ENCODE data around the gene AP3B1. TPM values are rescaled to one million over a fixed set of nuclear protein-coding genes. Genes with fewer than 3 reads are reported as not detected.

Gene AP3B1
- total RNA-seq, 1 donor from 2014 or later = 62.1 TPM

DNA sequence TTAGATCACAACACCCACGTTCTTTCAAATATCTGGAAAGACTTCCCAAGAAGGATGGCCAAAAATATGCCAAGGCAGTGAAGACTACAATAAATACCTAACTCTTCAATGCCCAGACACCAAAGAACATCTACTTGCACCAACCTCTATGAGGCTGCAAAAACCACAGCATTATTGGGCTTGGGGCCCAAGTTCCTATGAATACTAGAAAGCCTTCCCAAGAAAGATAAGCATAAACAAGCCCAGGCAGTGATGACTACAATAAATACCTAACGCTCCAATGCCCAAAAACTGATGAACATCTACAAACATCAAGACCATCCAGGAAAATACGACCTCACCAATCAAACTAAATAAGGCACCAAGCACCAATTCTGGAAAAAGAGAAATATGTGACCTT is 41.3 kb downstream of the AP3B1 start:
- H3K36me3 ChIP-seq (ENCODE audit: control insufficient read depth in 3 of 3, insufficient read depth in 3 of 3, low read length in 3 of 3) = no peaks in the 10 kb centered on the region
- no peak overlapping the region for H3K4me3 ChIP-seq (ENCODE audit: low read length in 3 of 3)
- H3K9me3 ChIP-seq (ENCODE audit: control insufficient read depth in 3 of 3, low read length in 3 of 3) = no peaks in the 10 kb centered on the region
- no peak overlapping the region for H3K27ac ChIP-seq (ENCODE audit: low read depth, low read length)
- no peaks in the 10 kb centered on the region for H3K27me3 ChIP-seq (ENCODE audit: control insufficient read depth in 3 of 3, insufficient read depth in 3 of 3, low read length in 3 of 3)
- H3K4me1 ChIP-seq (ENCODE audit: control insufficient read depth in 3 of 3, insufficient read depth in 3 of 3, low read length in 3 of 3) = no peaks in the 10 kb centered on the region
- H3K9ac ChIP-seq (ENCODE audit: low read depth in 1 of 3, low read length in 3 of 3) = no peak overlapping the region

GRCh38 chr5:78252715-78253114 is 41.8 kb downstream of the AP3B1 start:
- no peaks in the 10 kb centered on the region for H3K4me1 ChIP-seq (ENCODE audit: control insufficient read depth in 3 of 3, insufficient read depth in 3 of 3, low read length in 3 of 3)
- no peaks in the 10 kb centered on the region for H3K27me3 ChIP-seq (ENCODE audit: control insufficient read depth in 3 of 3, insufficient read depth in 3 of 3, low read length in 3 of 3)
- no peak overlapping the region for H3K4me3 ChIP-seq (ENCODE audit: low read length in 3 of 3)
- H3K9ac ChIP-seq (ENCODE audit: low read depth in 1 of 3, low read length in 3 of 3) = no peak overlapping the region
- no peaks in the 10 kb centered on the region for H3K9me3 ChIP-seq (ENCODE audit: control insufficient read depth in 3 of 3, low read length in 3 of 3)
- no peaks in the 10 kb centered on the region for H3K36me3 ChIP-seq (ENCODE audit: control insufficient read depth in 3 of 3, insufficient read depth in 3 of 3, low read length in 3 of 3)
- H3K27ac ChIP-seq (ENCODE audit: low read depth, low read length) = no peak overlapping the region

DNA sequence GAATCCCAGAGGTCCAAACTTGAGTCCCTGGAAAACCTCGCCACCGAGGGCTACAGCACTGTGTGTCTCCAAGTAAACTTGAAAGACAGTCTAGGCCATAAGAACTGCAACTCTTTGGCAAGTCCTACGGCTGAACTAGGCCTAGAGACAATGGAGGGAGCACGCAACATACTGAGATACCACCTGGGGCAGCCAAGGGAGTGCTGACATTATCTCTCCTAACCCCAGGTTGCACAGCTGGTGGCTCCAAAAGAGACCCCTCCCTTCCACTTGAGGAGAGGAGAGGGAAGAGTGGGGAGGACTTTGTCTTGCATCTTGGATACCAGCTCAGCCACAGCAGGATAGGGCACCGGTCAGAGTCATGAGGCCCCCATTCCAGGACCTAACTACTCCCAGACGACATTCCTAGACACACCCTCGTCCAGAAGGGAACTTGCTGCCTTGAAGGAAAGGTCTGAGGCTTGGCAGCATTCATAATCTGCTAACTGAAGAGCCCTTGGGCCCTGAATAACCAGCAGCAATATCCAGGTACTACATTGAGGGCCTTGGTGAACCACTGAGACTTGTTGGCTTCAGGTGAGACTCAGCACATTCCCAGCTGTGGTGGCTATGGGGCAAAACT is 42.7 kb downstream of the AP3B1 start:
- H3K36me3 ChIP-seq (ENCODE audit: control insufficient read depth in 3 of 3, insufficient read depth in 3 of 3, low read length in 3 of 3) = no peaks in the 10 kb centered on the region
- H3K9ac ChIP-seq (ENCODE audit: low read depth in 1 of 3, low read length in 3 of 3) = no peak overlapping the region
- H3K4me3 ChIP-seq (ENCODE audit: low read length in 3 of 3) = no peak overlapping the region
- H3K9me3 ChIP-seq (ENCODE audit: control insufficient read depth in 3 of 3, low read length in 3 of 3) = no peaks in the 10 kb centered on the region
- no peak overlapping the region for H3K27ac ChIP-seq (ENCODE audit: low read depth, low read length)
- no peaks in the 10 kb centered on the region for H3K4me1 ChIP-seq (ENCODE audit: control insufficient read depth in 3 of 3, insufficient read depth in 3 of 3, low read length in 3 of 3)
- H3K27me3 ChIP-seq (ENCODE audit: control insufficient read depth in 3 of 3, insufficient read depth in 3 of 3, low read length in 3 of 3) = no peaks in the 10 kb centered on the region

DNA sequence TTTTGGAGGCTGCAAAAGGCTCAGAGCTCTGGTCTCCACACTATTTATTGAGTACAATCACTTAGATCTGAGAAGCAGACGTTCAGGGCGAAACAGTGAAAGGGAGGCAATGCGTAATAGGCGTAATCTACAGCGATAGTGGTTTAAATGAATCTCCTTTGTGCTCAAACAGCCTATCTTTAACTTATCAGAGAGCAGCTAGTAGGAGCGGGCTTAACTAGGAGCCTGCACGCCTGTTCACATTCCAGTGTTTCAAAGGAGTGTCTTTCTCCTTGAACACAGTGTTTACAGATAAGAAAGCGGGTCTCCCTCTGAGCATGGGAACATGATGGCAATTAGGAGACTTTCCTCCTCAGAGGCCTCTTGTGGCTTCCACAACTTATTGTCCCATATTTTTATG is 49.4 kb downstream of the AP3B1 start:
- no peaks in the 10 kb centered on the region for H3K36me3 ChIP-seq (ENCODE audit: control insufficient read depth in 3 of 3, insufficient read depth in 3 of 3, low read length in 3 of 3)
- no peaks in the 10 kb centered on the region for H3K4me1 ChIP-seq (ENCODE audit: control insufficient read depth in 3 of 3, insufficient read depth in 3 of 3, low read length in 3 of 3)
- no peaks in the 10 kb centered on the region for H3K27me3 ChIP-seq (ENCODE audit: control insufficient read depth in 3 of 3, insufficient read depth in 3 of 3, low read length in 3 of 3)
- H3K9ac ChIP-seq (ENCODE audit: low read depth in 1 of 3, low read length in 3 of 3) = no peak overlapping the region
- H3K27ac ChIP-seq (ENCODE audit: low read depth, low read length) = no peak overlapping the region
- H3K4me3 ChIP-seq (ENCODE audit: low read length in 3 of 3) = no peak overlapping the region
- no peaks in the 10 kb centered on the region for H3K9me3 ChIP-seq (ENCODE audit: control insufficient read depth in 3 of 3, low read length in 3 of 3)

GRCh38 chr5:78243639-78244038 is 50.9 kb downstream of the AP3B1 start:
- H3K9me3 ChIP-seq (ENCODE audit: control insufficient read depth in 3 of 3, low read length in 3 of 3) = no peaks in the 10 kb centered on the region
- H3K27ac ChIP-seq (ENCODE audit: low read depth, low read length) = no peak overlapping the region
- H3K4me3 ChIP-seq (ENCODE audit: low read length in 3 of 3) = no peak overlapping the region
- no peak overlapping the region for H3K9ac ChIP-seq (ENCODE audit: low read depth in 1 of 3, low read length in 3 of 3)
- no peaks in the 10 kb centered on the region for H3K27me3 ChIP-seq (ENCODE audit: control insufficient read depth in 3 of 3, insufficient read depth in 3 of 3, low read length in 3 of 3)
- no peaks in the 10 kb centered on the region for H3K4me1 ChIP-seq (ENCODE audit: control insufficient read depth in 3 of 3, insufficient read depth in 3 of 3, low read length in 3 of 3)
- no peaks in the 10 kb centered on the region for H3K36me3 ChIP-seq (ENCODE audit: control insufficient read depth in 3 of 3, insufficient read depth in 3 of 3, low read length in 3 of 3)

GRCh38 chr5:78243091-78243490 is 51.4 kb downstream of the AP3B1 start:
- H3K4me3 ChIP-seq (ENCODE audit: low read length in 3 of 3) = no peak overlapping the region
- no peaks in the 10 kb centered on the region for H3K9me3 ChIP-seq (ENCODE audit: control insufficient read depth in 3 of 3, low read length in 3 of 3)
- no peak overlapping the region for H3K27ac ChIP-seq (ENCODE audit: low read depth, low read length)
- H3K4me1 ChIP-seq (ENCODE audit: control insufficient read depth in 3 of 3, insufficient read depth in 3 of 3, low read length in 3 of 3) = no peaks in the 10 kb centered on the region
- no peaks in the 10 kb centered on the region for H3K27me3 ChIP-seq (ENCODE audit: control insufficient read depth in 3 of 3, insufficient read depth in 3 of 3, low read length in 3 of 3)
- no peaks in the 10 kb centered on the region for H3K36me3 ChIP-seq (ENCODE audit: control insufficient read depth in 3 of 3, insufficient read depth in 3 of 3, low read length in 3 of 3)
- no peak overlapping the region for H3K9ac ChIP-seq (ENCODE audit: low read depth in 1 of 3, low read length in 3 of 3)

GRCh38 chr5:78242001-78242400 is 52.5 kb downstream of the AP3B1 start:
- Histone ChIP-seq H3K4me1 (ENCODE audit: control insufficient read depth in 3 of 3, insufficient read depth in 3 of 3, low read length in 3 of 3) (no peaks in the 10 kb centered on the region), H3K27ac (ENCODE audit: low read depth, low read length) (no peak overlapping the region), H3K4me3 (ENCODE audit: low read length in 3 of 3) (no peak overlapping the region), H3K9me3 (ENCODE audit: control insufficient read depth in 3 of 3, low read length in 3 of 3) (no peaks in the 10 kb centered on the region), H3K27me3 (ENCODE audit: control insufficient read depth in 3 of 3, insufficient read depth in 3 of 3, low read length in 3 of 3) (no peaks in the 10 kb centered on the region), H3K9ac (ENCODE audit: low read depth in 1 of 3, low read length in 3 of 3) (no peak overlapping the region), H3K36me3 (ENCODE audit: control insufficient read depth in 3 of 3, insufficient read depth in 3 of 3, low read length in 3 of 3) (no peaks in the 10 kb centered on the region)

DNA sequence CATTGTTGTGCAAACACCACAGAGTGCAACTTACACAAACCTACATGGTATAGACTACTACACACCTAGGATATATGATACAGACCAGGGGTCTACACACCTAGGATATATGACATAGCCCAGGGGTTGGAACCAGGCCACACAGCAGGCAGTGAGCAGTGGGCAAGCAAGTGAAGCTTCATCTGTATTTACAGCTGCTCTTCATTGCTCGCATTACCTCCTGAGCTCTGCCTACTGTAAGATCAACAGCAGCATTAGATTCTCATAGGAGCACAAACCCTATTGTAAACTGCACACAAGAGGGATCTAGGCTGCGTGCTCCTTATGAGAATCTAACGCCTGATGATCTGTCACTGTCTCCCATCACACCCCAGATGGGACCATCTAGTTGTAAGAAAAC is 56.6 kb downstream of the AP3B1 start:
- Histone ChIP-seq H3K4me3 (ENCODE audit: low read length in 3 of 3) (no peak overlapping the region), H3K4me1 (ENCODE audit: control insufficient read depth in 3 of 3, insufficient read depth in 3 of 3, low read length in 3 of 3) (no peaks in the 10 kb centered on the region), H3K9me3 (ENCODE audit: control insufficient read depth in 3 of 3, low read length in 3 of 3) (no peaks in the 10 kb centered on the region), H3K27me3 (ENCODE audit: control insufficient read depth in 3 of 3, insufficient read depth in 3 of 3, low read length in 3 of 3) (no peaks in the 10 kb centered on the region), H3K9ac (ENCODE audit: low read depth in 1 of 3, low read length in 3 of 3) (no peak overlapping the region), H3K27ac (ENCODE audit: low read depth, low read length) (no peak overlapping the region), H3K36me3 (ENCODE audit: control insufficient read depth in 3 of 3, insufficient read depth in 3 of 3, low read length in 3 of 3) (no peaks in the 10 kb centered on the region)

DNA sequence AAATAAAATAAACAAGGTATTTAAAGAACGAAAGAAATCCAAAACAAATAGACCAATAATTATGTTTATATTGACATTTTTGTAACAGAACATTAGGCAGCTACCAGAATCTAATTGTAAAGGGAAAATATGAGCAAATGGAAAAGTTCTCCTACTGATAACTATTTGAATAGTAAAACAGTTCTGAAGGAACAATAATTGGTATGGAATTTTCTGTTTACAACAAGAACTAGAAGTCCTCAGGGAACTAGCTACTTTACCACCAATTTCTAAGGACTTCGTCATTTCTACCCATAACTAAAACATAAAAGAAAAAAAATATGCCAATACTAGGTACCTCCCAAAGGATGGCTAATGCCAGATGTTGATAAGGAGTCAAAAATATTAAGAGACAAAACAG is 58.5 kb downstream of the AP3B1 start:
- Histone ChIP-seq H3K36me3 (ENCODE audit: control insufficient read depth in 3 of 3, insufficient read depth in 3 of 3, low read length in 3 of 3) (no peaks in the 10 kb centered on the region), H3K27me3 (ENCODE audit: control insufficient read depth in 3 of 3, insufficient read depth in 3 of 3, low read length in 3 of 3) (no peaks in the 10 kb centered on the region), H3K4me1 (ENCODE audit: control insufficient read depth in 3 of 3, insufficient read depth in 3 of 3, low read length in 3 of 3) (no peaks in the 10 kb centered on the region), H3K9me3 (ENCODE audit: control insufficient read depth in 3 of 3, low read length in 3 of 3) (no peaks in the 10 kb centered on the region), H3K4me3 (ENCODE audit: low read length in 3 of 3) (no peak overlapping the region), H3K9ac (ENCODE audit: low read depth in 1 of 3, low read length in 3 of 3) (no peak overlapping the region), H3K27ac (ENCODE audit: low read depth, low read length) (no peak overlapping the region)

DNA sequence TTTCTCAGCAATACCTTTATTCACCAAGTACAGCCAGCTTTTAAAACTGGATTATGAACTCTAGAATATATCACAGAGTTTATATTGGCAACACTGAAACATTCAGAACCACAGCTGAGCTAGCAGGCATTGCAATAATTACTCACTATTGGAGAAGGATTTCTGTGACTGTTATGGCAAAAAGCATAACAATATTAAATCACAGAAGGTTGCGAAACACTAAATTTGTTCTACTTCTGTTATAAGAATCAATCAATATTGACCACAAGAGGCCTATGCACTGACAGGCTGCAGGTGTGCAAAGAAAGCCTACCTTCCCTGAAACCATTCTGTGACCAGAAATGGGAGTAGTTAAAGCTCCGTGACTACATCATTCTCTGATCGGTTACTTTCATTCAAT is 59.2 kb downstream of the AP3B1 start:
- no peak overlapping the region for H3K27ac ChIP-seq (ENCODE audit: low read depth, low read length)
- H3K9ac ChIP-seq (ENCODE audit: low read depth in 1 of 3, low read length in 3 of 3) = no peak overlapping the region
- H3K9me3 ChIP-seq (ENCODE audit: control insufficient read depth in 3 of 3, low read length in 3 of 3) = no peaks in the 10 kb centered on the region
- H3K4me3 ChIP-seq (ENCODE audit: low read length in 3 of 3) = no peak overlapping the region
- no peaks in the 10 kb centered on the region for H3K27me3 ChIP-seq (ENCODE audit: control insufficient read depth in 3 of 3, insufficient read depth in 3 of 3, low read length in 3 of 3)
- no peaks in the 10 kb centered on the region for H3K36me3 ChIP-seq (ENCODE audit: control insufficient read depth in 3 of 3, insufficient read depth in 3 of 3, low read length in 3 of 3)
- no peaks in the 10 kb centered on the region for H3K4me1 ChIP-seq (ENCODE audit: control insufficient read depth in 3 of 3, insufficient read depth in 3 of 3, low read length in 3 of 3)

- no peak overlapping the region for H3K27ac ChIP-seq (ENCODE audit: low read depth, low read length)
- H3K4me3 ChIP-seq (ENCODE audit: low read length in 3 of 3) = no peak overlapping the region
- no peaks in the 10 kb centered on the region for H3K4me1 ChIP-seq (ENCODE audit: control insufficient read depth in 3 of 3, insufficient read depth in 3 of 3, low read length in 3 of 3)
- H3K9ac ChIP-seq (ENCODE audit: low read depth in 1 of 3, low read length in 3 of 3) = no peak overlapping the region
- H3K27me3 ChIP-seq (ENCODE audit: control insufficient read depth in 3 of 3, insufficient read depth in 3 of 3, low read length in 3 of 3) = no peaks in the 10 kb centered on the region
- H3K9me3 ChIP-seq (ENCODE audit: control insufficient read depth in 3 of 3, low read length in 3 of 3) = no peaks in the 10 kb centered on the region
- no peaks in the 10 kb centered on the region for H3K36me3 ChIP-seq (ENCODE audit: control insufficient read depth in 3 of 3, insufficient read depth in 3 of 3, low read length in 3 of 3)
Measured at GRCh38 chr5:78234804-78235203, 59.7 kb downstream of the AP3B1 start.

All from skeletal muscle tissue (tissue), 4 donors.